NOMO-1 treated with DMSO at 0.1 percent for 48 hours (cell line): ENCODE results near the gene DCAF15.
"Not testable (repeated sequence)": the region's sequence is repeated elsewhere in the genome, so short reads cannot be mapped to it uniquely, and the experiment has no call there.

ENCODE experiments used
- DNase-seq: peaks from one replicate; lab custom pipeline; 2025; ENCODE audit not compliant: unreplicated experiment; lab: John Stamatoyannopoulos, UW

DCAF15 gene

DNA sequence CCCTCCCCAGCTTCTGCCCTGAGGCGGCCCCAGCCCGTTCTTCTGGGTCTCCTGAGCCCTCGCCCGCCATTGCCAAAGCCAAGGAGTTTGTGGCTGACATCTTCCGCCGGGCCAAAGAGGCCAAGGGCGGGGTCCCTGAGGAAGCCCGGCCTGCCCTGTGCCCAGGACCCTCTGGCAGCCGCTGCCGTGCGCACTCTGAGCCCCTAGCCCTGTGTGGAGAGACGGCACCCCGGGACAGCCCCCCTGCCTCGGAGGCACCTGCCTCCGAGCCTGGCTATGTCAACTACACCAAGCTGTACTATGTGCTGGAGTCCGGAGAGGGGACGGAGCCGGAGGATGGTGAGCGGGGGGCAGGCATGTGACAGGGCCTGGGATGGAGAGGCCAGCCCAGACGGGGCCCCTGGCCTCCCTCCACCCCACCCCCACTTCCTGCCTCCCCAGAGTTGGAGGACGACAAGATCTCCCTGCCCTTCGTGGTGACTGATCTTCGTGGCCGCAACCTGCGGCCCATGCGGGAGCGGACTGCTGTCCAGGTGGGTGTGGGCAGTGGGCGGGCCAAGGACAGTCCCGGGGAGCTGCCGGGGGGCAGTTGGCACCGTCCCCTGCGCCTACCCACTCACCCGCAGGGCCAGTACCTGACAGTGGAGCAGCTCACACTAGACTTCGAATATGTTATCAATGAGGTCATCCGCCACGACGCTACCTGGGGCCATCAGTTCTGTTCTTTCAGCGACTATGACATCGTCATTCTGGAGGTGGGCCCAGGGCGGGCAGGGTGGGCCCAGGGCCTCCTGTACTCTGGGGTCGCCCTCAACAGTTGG is 7.0 kb downstream of the DCAF15 start:
- DNase-seq = no peak

DNA sequence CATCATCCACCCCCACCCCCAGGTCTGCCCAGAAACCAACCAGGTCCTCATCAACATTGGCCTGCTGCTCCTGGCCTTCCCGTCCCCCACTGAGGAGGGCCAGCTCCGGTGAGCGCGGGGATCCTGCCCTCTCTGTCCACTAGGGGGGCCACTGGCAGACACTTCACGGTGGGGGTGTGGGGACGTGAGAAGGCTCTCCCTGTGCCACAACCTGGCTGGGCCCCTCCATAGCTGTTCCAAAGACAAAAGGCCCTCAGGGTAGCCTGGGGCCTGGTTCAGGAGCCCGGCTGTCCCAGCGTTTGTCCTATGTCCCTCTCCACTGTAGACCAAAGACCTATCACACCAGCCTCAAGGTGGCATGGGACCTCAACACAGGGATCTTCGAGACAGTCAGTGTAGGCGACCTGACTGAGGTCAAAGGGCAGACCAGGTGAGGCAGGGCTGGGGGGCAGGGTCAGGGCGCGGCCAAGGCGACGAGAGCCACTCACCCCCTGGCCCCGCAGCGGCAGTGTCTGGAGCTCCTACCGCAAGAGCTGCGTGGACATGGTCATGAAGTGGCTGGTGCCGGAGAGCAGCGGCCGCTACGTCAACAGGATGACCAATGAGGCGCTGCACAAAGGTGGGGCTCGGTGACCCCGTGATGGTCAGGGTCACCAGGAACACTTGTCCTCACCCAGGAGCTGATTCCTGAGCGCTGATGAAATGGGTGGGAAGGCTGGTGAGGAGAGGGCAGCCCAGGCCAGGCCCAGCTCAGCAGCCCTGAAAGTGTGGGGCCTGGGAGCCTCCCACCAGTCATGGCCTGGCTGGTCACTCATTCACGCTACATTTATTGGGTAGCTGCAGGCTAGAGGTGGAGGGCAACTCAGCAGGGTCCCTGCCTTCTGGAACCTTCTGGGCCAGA is 7.9 kb downstream of the DCAF15 start:
- no peak for DNase-seq

DNA sequence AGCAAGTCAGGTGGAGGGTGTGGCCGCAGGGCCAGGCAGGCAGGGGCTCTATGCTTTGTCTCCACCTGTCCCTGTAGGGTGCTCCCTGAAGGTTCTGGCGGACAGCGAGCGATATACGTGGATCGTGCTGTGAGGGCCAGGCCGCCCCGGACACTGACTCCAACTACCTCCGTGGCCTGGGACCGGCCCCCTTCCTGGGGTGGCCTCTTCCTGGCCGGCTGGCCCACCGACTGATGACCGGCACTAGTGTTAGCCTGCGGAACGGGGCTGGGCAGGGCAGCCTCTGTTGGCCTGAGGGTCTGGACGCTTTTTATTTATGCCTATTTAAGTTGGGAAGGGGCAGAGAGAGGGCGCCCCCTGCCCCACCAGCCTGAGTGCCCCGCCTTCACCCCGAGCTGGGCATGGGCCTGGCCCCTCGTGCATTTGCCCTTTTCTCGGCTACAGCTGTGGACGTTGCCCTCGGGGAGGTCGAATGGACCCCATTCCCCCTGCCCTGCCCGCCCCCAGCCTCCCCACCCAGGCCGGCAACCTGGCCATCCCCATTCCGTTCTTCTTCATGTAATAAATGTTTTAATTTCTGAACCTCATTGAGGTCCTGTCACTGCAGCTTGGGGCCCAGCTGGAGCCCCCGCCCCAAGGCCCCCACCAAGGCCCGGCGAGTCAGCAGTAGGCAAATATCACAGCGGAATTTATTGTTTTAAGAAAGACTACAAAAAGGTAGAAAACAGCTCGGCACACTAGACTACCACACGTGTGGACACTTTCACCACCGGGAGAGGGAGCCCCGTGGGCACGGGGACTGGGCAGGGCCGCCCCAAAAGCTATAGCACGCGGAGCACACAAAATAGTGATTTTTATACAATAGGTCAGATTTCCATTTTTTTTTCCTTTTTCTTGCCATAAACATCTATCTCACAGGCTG is 8.8 kb downstream of the DCAF15 start:
- DNase-seq = no peak

DNA sequence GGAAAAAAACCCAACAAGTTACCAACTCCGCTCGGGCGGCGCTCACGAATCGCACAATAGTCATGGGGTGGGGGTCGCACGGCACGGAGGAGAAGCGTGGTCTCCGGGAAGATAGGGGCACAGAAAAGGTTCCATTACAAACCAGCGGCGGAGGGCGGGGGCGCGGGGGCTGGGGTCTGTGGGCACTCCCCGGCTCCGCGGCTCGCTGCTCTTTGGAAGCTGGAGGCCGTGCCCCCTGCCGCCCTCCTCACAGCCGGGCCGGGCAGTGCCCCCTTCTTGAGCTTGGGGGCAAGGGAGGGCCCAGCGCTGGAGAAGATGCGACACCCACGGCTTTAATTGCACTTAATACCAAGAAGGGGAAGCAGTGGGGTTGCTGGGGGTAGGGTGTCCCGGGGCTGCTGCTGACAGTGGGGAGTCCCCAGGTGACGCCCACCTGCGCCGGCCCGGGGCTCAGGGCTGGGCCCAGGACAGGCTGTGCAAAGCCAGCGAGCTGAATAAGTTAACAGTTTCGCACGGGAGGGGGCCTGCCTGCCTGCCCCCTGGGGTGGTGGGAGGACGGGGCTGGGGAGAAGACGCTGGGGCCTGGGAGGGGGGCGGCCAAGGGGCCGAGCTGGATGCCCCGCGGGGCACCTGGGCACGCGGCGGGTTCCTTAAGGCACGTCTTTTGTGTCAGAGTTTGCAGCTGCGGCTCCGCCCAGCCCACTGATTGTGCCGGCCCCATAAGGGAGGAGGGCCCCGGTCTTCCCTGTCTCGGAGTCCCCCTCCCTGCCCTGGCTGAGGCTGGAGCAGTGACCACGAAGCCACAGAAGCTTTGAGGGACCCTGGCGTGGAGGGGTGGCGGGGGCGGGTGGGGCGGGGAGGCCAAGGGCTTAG is 9.8 kb downstream of the DCAF15 start:
- no peak for DNase-seq

DNA sequence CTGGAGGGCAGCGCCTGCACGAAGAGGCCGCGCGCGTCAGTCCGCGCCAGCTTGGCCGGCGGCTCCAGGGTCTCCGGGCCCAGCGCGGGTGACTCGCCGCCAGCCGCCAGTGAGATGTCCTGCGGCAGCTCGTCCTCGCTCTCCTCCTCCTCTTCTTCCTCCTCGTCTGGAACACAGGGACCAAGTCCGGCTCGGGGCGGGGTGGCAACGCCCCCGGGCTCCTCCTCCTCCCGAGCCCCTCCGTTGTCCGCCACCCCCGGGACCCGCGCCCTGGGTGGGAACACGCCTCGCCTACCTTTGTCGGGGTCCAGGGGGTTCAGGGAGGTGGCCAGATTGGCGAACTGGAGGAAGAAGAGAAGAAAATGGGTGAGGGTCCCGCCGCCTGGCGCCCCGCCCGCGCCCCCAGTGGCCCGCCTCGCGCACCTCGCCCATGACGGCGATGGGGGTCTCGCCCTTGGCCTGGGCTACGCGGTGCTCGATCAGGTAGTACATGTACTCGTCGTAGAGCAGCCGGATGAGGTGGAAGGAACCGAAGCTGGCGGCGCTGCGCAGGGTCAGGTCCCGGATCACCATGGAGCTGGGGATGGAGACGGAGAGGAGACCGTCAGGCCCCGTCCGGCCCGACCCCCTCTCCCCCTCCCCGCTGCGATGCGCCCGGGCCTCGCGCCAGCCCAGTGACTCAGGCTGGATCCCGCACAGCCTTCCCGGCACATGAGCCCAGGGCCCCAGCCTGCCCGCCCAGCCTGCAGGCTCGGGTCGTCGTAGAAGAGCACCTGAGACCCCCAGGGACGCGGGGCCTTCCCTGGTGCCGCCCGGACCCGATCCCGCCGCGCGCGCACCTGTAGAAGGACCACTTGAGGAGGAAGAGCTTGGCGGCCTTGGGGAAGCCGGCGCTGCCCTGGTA is 10.6 kb downstream of the DCAF15 start:
- no peak for DNase-seq

DNA sequence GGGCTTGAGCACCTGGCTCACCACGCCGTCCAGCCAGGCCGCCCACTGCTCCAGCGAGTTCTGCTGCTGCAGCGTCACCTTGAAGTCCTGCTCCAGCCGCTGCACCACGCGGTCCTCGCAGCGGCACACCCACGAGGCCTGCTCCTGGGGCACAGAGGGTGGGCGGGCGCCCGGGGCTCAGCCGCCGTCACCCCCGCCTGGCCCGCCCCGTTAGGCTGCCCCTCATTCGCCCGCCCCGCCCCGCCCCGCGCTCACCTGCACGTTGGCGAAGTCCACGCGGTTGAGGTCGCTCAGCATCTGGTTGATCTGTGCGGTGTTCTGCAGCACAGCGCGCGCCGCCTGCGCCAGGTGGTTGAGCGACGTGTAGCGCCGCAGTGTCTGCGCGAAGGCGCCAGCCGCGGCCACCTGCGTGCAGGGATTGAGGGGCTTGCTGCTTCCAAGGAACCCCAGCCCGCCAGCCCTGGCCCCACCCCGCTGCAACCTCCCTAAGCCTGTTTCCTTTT is 11.3 kb downstream of the DCAF15 start:
- DNase-seq = no peak

DNA sequence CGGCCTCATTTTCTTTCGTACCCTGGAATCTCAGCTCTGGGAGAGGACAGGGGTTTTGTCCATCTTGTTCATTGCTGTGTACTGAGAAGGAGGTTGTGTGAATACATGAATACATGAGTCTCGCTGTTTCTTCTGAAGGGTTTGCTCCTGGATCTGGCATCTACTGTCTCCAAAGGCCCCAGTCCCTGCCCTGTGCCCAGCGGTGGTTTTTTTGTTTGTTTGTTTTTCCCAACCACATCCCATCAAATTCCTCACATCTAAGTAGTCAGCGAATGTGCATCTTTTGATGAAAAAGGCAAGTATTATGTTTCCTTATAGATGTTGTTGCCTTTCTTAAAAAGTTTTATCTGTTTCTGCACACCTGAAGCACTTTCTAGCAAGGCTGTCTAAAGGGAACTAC is 12.5 kb downstream of the DCAF15 start:
- DNase-seq = no peak

DNA sequence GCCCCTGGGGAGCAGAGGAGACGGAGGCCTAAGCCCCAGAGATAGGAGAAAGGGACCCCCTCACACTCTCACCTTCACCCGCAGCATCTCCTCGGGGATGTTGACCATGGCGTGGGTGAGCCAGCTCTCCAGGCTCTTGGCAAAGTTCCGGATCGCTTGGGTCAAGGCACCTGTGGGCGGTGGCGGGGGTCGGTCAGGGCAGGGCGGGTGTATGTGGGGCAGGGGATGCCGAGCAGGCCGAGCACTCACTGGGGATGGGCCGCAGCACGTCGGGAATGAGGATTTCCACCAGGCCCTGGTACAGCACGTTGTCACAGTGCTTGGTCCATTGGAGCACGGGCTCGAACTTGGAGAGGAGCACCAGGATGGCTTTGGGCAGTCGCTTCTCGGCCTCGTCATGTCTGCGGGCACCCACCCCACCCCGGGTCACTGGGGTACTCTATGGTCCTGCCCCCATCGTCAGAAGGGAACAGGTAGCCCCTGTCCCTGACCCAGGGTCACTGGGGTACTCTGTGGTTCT is 13.1 kb downstream of the DCAF15 start:
- DNase-seq = no peak

DNA sequence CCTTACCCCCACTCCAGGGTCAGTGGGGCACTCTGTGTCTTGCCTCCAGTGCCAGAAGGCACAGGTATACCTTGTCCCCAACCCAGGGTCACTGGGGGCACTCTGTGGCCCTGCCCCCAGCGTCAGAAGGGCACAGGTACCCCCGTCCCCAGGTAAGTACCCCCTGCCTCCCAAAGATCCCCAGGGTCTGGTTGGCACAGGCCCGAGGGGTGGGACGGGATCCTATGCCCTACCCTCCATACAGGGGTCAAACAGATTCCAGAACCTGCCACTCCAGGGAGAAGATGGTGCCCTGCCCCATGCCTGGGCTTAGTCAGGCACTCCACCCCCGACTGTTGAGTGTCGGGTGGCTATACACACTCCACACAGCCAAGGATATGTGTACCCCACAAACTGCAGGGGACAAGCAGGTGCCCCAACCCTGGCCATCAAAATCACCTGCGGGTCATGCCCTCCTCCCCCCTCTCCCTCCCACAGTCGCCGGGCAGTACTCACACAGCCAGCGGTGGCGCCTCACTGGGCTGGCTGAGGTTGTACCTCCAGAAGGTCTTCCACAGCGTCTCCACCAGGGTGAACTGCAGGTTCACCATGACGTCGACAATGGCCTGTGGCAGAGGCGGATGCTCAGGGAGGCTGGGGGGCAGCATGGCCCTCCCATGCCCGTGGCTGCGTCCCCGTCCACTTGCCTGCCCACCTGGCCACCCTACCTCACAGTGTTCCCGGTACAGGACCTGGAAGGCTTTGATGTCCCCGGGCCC is 13.8 kb downstream of the DCAF15 start:
- no peak for DNase-seq

DNA sequence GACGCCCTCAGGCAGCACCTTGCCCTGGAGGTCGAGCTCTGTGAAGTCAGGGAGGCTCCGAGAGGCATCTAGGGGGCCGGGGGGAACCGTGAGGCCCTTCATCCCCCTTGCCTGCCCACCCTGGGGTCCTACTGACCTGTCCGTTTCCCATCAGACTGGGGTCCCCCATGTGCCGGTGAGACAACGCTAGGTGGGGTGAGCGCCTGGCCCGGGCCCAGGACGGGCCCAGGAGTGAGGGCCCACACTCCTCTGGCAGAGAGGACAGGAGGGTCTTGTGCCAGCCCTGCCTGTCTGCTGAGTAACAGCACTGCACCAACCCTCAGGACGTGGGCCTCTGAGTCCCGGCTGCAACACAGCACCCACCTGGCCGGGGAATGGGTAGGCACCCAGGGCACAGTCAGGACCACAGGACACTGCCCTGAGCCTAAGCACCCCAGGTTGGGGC is 14.4 kb downstream of the DCAF15 start:
- DNase-seq = no peak

DNA sequence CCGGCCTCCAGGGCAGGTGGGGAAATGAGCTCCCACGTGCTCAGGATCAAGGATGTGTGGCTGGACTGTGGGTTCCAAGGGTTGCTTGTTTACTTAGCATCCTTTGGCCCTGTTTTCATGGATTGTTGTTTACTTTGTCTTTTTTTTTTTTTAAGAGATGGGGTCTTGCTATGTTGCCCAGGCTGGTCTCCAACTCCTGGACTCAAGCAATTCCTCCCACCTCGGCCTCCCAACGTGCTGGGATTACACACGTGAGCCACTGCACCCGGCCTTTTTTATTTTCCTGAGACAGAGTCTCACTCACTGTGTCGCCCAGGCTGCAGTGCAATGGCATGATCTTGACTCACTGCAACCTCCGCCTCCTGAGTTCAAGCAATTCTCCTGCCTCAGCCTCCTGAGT is 14.9 kb downstream of the DCAF15 start:
- not testable (repeated sequence) for DNase-seq

DNA sequence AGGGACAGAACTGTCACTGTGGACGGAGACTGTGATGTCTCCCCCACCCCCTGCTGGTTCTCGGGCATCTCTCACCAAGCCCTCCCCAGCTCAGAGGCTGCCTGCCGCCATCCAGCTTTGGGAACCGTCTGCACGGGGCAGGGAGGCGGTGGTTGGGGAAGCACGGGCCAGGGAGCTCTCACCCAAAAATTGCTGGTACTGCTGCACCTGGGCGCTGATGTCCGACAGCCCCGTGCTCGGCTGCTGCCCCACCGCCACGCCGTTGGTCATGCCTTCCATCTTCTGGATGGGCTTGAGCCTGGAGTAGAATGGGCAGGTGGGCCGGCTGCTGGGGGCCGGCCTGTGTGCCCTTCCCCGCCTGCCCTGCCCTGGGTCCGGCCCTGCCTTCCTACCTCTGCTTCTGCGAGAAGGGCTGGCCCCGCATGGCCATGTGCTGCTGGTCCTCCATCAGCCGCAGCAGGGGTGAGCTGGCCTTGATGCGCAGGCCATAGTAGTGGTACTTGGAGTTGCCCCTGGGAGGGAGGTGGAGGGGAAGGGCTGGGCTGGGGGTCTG is 16.1 kb downstream of the DCAF15 start:
- DNase-seq = no peak

DNA sequence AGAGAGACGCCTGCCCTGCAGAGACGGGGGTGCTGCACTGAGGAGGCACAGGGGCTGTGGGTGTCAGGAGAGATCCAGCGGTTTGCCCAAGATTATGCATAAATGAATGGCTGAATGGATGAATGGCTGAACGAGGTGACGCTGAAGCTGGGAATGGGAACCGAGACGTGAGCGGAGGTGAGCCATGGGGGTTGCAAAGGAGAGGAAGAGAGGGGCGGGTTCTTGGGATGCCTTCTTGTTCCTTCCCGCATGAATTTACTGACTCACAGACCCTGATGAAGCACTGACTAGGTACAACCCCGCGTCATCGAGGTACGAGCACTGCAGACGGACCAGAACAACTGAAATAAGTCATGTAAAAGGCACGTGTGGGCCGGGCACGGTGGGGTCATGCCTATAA is 16.7 kb downstream of the DCAF15 start:
- no peak for DNase-seq

DNA sequence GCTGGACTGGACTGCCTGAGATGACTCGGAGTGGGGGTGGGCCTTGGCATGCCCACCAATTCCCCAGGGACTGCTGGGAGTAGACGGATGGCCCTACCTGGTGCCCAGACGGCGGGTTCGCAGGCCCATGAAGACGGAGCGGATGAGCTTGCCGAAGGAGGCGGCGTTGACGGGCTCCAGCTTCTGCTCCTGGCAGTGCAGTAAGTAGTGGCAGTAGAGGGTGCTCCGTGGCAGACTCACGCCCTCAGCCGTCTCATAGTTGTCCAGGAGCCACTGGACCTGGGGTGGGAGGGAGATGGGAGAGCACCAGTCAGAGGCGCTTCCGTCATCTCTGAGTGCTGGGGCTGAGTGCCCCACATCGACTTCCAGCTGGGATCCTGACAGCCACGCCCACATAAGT is 17.6 kb downstream of the DCAF15 start:
- DNase-seq = no peak

DNA sequence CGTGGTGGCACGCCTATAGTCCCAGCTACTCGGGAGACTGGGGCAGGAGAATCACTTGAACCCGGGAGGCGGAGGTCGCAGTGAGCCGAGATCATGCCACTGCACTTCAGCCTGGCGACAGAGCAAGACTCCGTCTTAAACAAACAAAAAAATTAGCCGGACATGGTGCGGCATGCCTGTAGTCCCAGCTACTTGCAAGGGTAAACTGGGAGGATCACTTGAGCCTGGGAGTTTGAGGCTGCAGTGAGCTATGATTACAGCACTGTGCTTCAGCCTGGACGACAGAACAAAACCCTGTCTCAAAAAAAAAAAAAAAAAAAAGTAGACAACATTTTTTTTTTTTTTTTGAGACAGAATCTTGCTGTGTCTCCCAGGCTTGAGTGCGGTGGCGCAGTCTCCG is 19.6 kb downstream of the DCAF15 start:
- DNase-seq = not testable (repeated sequence)

DNA sequence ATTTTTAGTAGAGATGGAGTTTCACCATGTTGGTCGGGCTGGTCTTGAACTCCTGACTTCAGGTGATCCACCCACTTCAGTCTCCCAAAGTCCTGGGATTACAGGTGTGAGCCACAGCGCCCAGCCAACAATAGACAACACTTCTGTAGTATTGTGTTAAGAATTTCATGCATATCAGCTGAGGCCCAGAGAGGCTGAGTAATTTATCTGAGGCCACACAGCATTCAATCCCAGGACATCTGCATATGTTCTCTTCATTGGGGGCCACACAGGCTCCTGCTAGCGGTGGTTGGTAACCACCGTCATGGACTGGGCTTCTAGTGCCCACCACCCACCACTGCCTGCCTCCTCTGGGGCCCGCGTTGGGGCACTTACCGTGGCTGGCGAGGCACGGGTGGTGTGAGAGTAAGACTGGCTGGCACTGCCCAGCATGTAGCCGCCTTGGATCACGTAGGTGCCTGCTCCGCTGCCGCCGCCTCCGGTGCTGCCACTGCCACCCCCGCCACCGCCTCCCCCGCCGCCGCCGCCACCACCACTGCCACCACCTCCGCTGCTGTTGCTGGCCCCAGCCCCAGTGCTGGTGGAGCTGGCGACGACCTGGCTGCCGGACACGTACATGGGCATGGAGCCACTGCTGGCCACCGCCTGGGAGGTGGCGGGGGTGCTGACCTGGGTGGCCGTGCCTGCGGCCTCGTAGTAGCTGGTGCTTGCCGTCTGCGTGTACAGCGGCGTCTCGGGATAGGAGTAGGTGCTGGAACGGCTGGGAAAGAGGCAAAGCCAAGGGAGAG is 20.3 kb downstream of the DCAF15 start:
- DNase-seq = no peak

DNA sequence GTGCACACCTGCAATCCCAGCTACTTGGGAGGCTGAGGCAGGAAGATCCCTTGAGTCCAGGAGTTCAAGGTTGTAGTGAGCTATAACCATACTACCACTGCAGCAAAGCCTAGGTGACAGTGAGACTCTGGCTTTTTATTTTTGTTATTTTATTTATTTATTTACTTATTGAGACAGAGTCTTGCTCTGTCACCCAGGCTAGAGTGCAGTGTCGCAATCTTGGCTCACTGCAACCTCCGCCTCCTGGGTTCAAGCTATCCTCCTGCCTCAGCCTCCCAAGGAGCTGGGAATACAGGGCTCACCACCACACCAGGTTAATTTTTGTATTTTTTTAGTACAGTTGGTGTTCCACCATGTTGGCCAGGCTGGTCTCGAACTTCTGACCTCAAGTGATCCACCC is 21.2 kb downstream of the DCAF15 start:
- not testable (repeated sequence) for DNase-seq
